ENCODE measurements around the gene CSF3.

Gene CSF3

GRCh38 chr17:40063187-40063771 lies 48.0 kb downstream of the CSF3 start:
- DNase-seq, result peak in 1 of 2 experiments; percentile 12

- no peak for DNase-seq
Measured at GRCh38 chr17:40063901-40064531, 48.8 kb downstream of the CSF3 start.

GRCh38 chr17:40064971-40065768 lies 49.9 kb downstream of the CSF3 start:
- DNase-seq, result no peak

GRCh38 chr17:40065769-40066510 lies 50.7 kb downstream of the CSF3 start:
- DNase-seq, result no peak
